H1 (cell line): ENCODE results near the gene NTNG2. TPM values are rescaled to one million over a fixed set of nuclear protein-coding genes. Genes with fewer than 3 reads are reported as not detected.
A peak's percentile ranks its signal among the peaks of the same experiment; 100 is the strongest.

Experiments used
- CTCF ChIA-PET: fragments of 300-600 bp; sonication (Branson Sonifier 250); formaldehyde crosslinking; loops from one replicate; lab custom pipeline; 2021; ENCODE audit not compliant: partially characterized antibody; lab: Charles Lee
- POLR2A ChIA-PET: fragments of 300-600 bp; sonication (Branson Sonifier 250); formaldehyde crosslinking; loops from one replicate; lab custom pipeline; 2021; ENCODE audit warnings: inconsistent platforms; ENCODE audit not compliant: partially characterized antibody; lab: Charles Lee
- DNase-seq, 2 experiments: peaks; one replicate each; pipeline versions ENCODE4 v3.0.0 to v3.0.0-alpha.2; 2010 to 2022; ENCODE audit warnings: low spot score in 2 of 2, low read depth in 1 of 2, mixed read lengths in 1 of 2
- FAIRE-seq: peaks from 2 replicates; lab custom pipeline; 2011; peaks lifted over from hg19 to GRCh38; lab: Jason Lieb, UNC
- H2AFZ ChIP-seq: 2 replicates; pipeline ENCODE4 v1.8.1; 2012; ENCODE audit warnings: low read length, inconsistent platforms
- H2AK5ac ChIP-seq: 2 replicates; pipeline ENCODE4 v1.6.1; 2013; ENCODE audit warnings: low read depth, low read length
- H2BK120ac ChIP-seq: replicated peaks from 2 replicates; pipeline ENCODE3; 2013; ENCODE audit warnings: low read depth, low read length, inconsistent platforms
- H2BK12ac ChIP-seq: 2 replicates; pipeline ENCODE4 v1.6.1; 2013; ENCODE audit warnings: low read depth, low read length
- H2BK15ac ChIP-seq: 2 replicates; pipeline ENCODE4 v1.6.1; 2013; ENCODE audit warnings: low read length
- H2BK20ac ChIP-seq: 2 replicates; pipeline ENCODE4 v1.6.1; 2013; ENCODE audit warnings: low read length
- H2BK5ac ChIP-seq: 2 replicates; pipeline ENCODE4 v1.6.1; 2013; ENCODE audit warnings: low read depth, low read length
- H3K14ac ChIP-seq: 2 replicates; pipeline ENCODE4 v1.6.1; 2013; ENCODE audit warnings: inconsistent platforms; ENCODE audit not compliant: insufficient read length
- H3K18ac ChIP-seq: 2 replicates; pipeline ENCODE4 v1.6.1; 2013; ENCODE audit warnings: low read length; ENCODE audit errors: extremely low read depth
- H3K23ac ChIP-seq: 2 replicates; pipeline ENCODE4 v1.6.1; 2013; ENCODE audit warnings: inconsistent platforms; ENCODE audit not compliant: insufficient read length
- H3K23me2 ChIP-seq: 2 replicates; pipeline ENCODE4 v1.6.1; 2013; ENCODE audit warnings: low read depth, low read length
- H3K27ac ChIP-seq: 2 replicates; pipeline ENCODE4 v1.6.1; 2011; ENCODE audit warnings: low read depth, low read length, inconsistent platforms
- H3K27me3 ChIP-seq, 4 experiments: replicated peaks in 1 of 4; 1 replicate in 1 of 4; 2 replicates in 3 of 4; pipeline versions ENCODE4 v1.6.1 to v1.8.1; 2011 to 2013; ENCODE audit warnings: low read length in 3 of 4, mild to moderate bottlenecking in 3 of 4, inconsistent platforms in 2 of 4, mixed read lengths in 2 of 4, moderate library complexity in 1 of 4; ENCODE audit not compliant: control insufficient read depth in 3 of 4, insufficient read depth in 3 of 4; ENCODE audit errors: extremely low read depth in 1 of 4
- H3K36me3 ChIP-seq, 4 experiments: 2 replicates each; pipeline versions ENCODE4 v1.6.1 to v1.8.1; 2011 to 2013; ENCODE audit warnings: mild to moderate bottlenecking in 4 of 4, low read length in 3 of 4, moderate library complexity in 2 of 4, control low read depth in 1 of 4, inconsistent platforms in 1 of 4; ENCODE audit not compliant: insufficient read depth in 4 of 4, control insufficient read depth in 2 of 4
- H3K4ac ChIP-seq: replicated peaks from 2 replicates; pipeline ENCODE3; 2013; ENCODE audit warnings: low read length, low read depth, mixed read lengths, inconsistent platforms; ENCODE audit not compliant: insufficient read length
- H3K4me1 ChIP-seq, 4 experiments: replicated peaks in 1 of 4; 1 replicate in 1 of 4; 2 replicates in 3 of 4; pipeline versions ENCODE4 v1.6.1 to v1.8.1; 2011 to 2013; ENCODE audit warnings: low read length in 3 of 4, inconsistent platforms in 2 of 4, mixed read lengths in 1 of 4; ENCODE audit not compliant: insufficient read depth in 4 of 4, control insufficient read depth in 3 of 4
- H3K4me2 ChIP-seq, 2 experiments: 2 replicates each; pipeline versions ENCODE4 v1.6.1 to v1.8.1; 2011 to 2013; ENCODE audit warnings: low read depth in 2 of 2, low read length in 2 of 2, control low read depth in 1 of 2, inconsistent platforms in 1 of 2, mild to moderate bottlenecking in 1 of 2; ENCODE audit not compliant: insufficient read depth in 1 of 2
- H3K4me3 ChIP-seq, 4 experiments: fragments of 200-600, 300-600 bp in 1 of 4; sonication (generic), shearing (Covaris generic), sonication (Bioruptor Twin) in 1 of 4; 2 replicates each; pipeline versions ENCODE4 v1.5.1 to v1.8.1; 2011 to 2016; ENCODE audit warnings: low read length in 4 of 4, low read depth in 3 of 4, control low read depth in 2 of 4, inconsistent platforms in 2 of 4, mild to moderate bottlenecking in 2 of 4, mixed read lengths in 1 of 4, moderate library complexity in 1 of 4; ENCODE audit not compliant: insufficient read depth in 2 of 4; ENCODE audit errors: extremely low read depth in 1 of 4
- H3K56ac ChIP-seq: replicated peaks from 2 replicates; pipeline ENCODE3; 2013; ENCODE audit warnings: low read depth, mild to moderate bottlenecking, mixed read lengths, low read length, inconsistent platforms; ENCODE audit not compliant: insufficient read length
- H3K79me1 ChIP-seq: 2 replicates; pipeline ENCODE4 v1.6.1; 2013; ENCODE audit warnings: low read depth, low read length, control low read depth
- H3K79me2 ChIP-seq, 2 experiments: 2 replicates each; pipeline versions ENCODE4 v1.6.1 to v1.8.1; 2012 to 2013; ENCODE audit warnings: low read length in 2 of 2, mild to moderate bottlenecking in 2 of 2, inconsistent platforms in 1 of 2; ENCODE audit not compliant: insufficient read depth in 2 of 2, control insufficient read depth in 1 of 2
- H3K9ac ChIP-seq, 4 experiments: replicated peaks in 1 of 4; 1 replicate in 1 of 4; 2 replicates in 3 of 4; pipeline versions ENCODE4 v1.6.1 to v1.8.1; 2011 to 2013; ENCODE audit warnings: low read depth in 3 of 4, low read length in 3 of 4, control low read depth in 2 of 4, mild to moderate bottlenecking in 2 of 4, moderate library complexity in 2 of 4, inconsistent platforms in 1 of 4; ENCODE audit errors: extremely low read depth in 1 of 4
- H3K9me3 ChIP-seq, 2 experiments: 2 replicates each; pipeline versions ENCODE4 v1.6.1 to v1.8.1; 2012 to 2013; ENCODE audit warnings: mild to moderate bottlenecking in 2 of 2, moderate library complexity in 2 of 2, control low read depth in 1 of 2, inconsistent platforms in 1 of 2, low read depth in 1 of 2, low read length in 1 of 2, mixed read lengths in 1 of 2; ENCODE audit not compliant: insufficient read depth in 2 of 2
- H4K20me1 ChIP-seq, 2 experiments: replicated peaks in 1 of 2; 2 replicates each; pipeline versions ENCODE3 to v1.8.1; 2011 to 2013; ENCODE audit warnings: inconsistent platforms in 2 of 2, low read length in 2 of 2, mild to moderate bottlenecking in 1 of 2; ENCODE audit not compliant: insufficient read depth in 2 of 2, control insufficient read depth in 1 of 2
- H4K5ac ChIP-seq: 2 replicates; pipeline ENCODE4 v1.6.1; 2013; ENCODE audit warnings: low read length, low read depth, mixed read lengths, inconsistent platforms; ENCODE audit not compliant: insufficient read length
- H4K8ac ChIP-seq: 2 replicates; pipeline ENCODE4 v1.8.0; 2013; ENCODE audit warnings: mild to moderate bottlenecking, moderate library complexity, low read length, inconsistent platforms; ENCODE audit not compliant: insufficient read depth; ENCODE audit errors: extremely low read depth
- H4K91ac ChIP-seq: replicated peaks from 2 replicates; pipeline ENCODE3; 2013; ENCODE audit warnings: low read length, mixed read lengths, inconsistent platforms; ENCODE audit not compliant: insufficient read length
- ASH2L ChIP-seq: fragments of 200-600, 300-600 bp; sonication (generic); IDR thresholded peaks from one replicate; pipeline ENCODE4 v1.7.1; 2017; ENCODE audit warnings: low read length
- KDM1A ChIP-seq: fragments of 200-600, 300-600 bp; sonication (generic); IDR thresholded peaks from 2 replicates; pipeline ENCODE4 v1.7.1; 2016; ENCODE audit warnings: mild to moderate bottlenecking, low read length, borderline replicate concordance
- WGBS, 2 experiments: shearing (Covaris generic) in 1 of 2; methylation state at CpG; one replicate each; pipeline versions ENCODE4 v1.1.6 to v1.1.7; 2013 to 2015; ENCODE audit warnings: low lambda C conversion rate in 2 of 2, mixed read lengths in 2 of 2, inconsistent platforms in 1 of 2, low coverage in 1 of 2, missing lambda C conversion rate in 1 of 2; ENCODE audit not compliant: insufficient replicate concordance in 2 of 2, insufficient coverage in 1 of 2, insufficient read length in 1 of 2; ENCODE audit errors: extremely low coverage in 1 of 2, missing lambda C conversion rate in 1 of 2; 5-methylcytosine and 5-hydroxymethylcytosine counted together
- polyA plus RNA-seq, 7 experiments: library from polyadenylated mRNA; depleted of rRNA in 3 of 7; stranded (reverse) in 5 of 7; unstranded in 2 of 7; fragments of >200 nt in 5 of 7; fragments of 200-250 nt in 2 of 7; gene quantifications; 1 replicate in 5 of 7; 2 replicates in 1 of 7; 4 replicates in 1 of 7; pipeline versions ENCODE4 v1.2.1 to v1.2.3, GENCODE V29; 2011 to 2013; ENCODE audit warnings: missing spikeins in 2 of 7, mixed read lengths in 2 of 7
- total RNA-seq: library from RNA; stranded (reverse); fragmentation: NEBNext Ultra II Directional; extraction: Animal tissue kit (Norgen Biotek cat#: 25700); gene quantifications from 2 replicates; pipeline ENCODE4 v1.2.1, GENCODE V29; 2021

NTNG2 gene
- total and polyA plus RNA-seq, 2 of the 8 experiments (the other 6 are each of a cell fraction or from before 2014, with no cell fraction given) = 1.4 to 1.5 TPM

GRCh38 chr9:132121021-132121420 lies 40.8 kb upstream of the NTNG2 start:
- H3K14ac ChIP-seq = no peak overlapping the region
- TF ChIP-seq ASH2L = no peak
- TF ChIP-seq KDM1A = peak; percentile 87
- TF ChIP-seq, all 59 proteins: peak for 1
- H4K8ac ChIP-seq = no peak overlapping the region
- no peak overlapping the region for H3K23ac ChIP-seq
- H3K4me1 ChIP-seq = peaks cover 11 to 17% (median 14%) of the 10 kb centered on the region in 4 experiments
- H4K5ac ChIP-seq = no peak overlapping the region
- no peak overlapping the region for H3K27ac ChIP-seq
- no peak overlapping the region for H3K9ac ChIP-seq
- DNase-seq (no peak), FAIRE-seq (no peak)
- H3K4me3 ChIP-seq = no peak overlapping the region
- H3K79me1 ChIP-seq = no peaks in the 10 kb centered on the region
- no peak overlapping the region for H2AK5ac ChIP-seq
- no peaks in the 10 kb centered on the region; a peak in 1 of 7 replicates for H3K27me3 ChIP-seq
- H3K56ac ChIP-seq = no peak overlapping the region
- no peaks in the 10 kb centered on the region for H4K20me1 ChIP-seq
- no peak overlapping the region for H3K4ac ChIP-seq
- no peak overlapping the region for H2AFZ ChIP-seq
- no peak overlapping the region for H2BK20ac ChIP-seq
- no peaks in the 10 kb centered on the region for H3K36me3 ChIP-seq
- H3K23me2 ChIP-seq = no peaks in the 10 kb centered on the region
- H2BK120ac ChIP-seq = no peak overlapping the region
- no peak overlapping the region for H2BK5ac ChIP-seq
- ChIA-PET POLR2A (no interaction called here), CTCF (interaction anchor here (0.6 to 1.9 kb wide), 4 partner anchors 96 to 249 kb away, joined by 3 to 5 read pairs (median 4); no protein-coding TSS in a partner anchor)
- no peak overlapping the region for H3K4me2 ChIP-seq
- H3K18ac ChIP-seq = no peak overlapping the region
- H2BK15ac ChIP-seq = no peak overlapping the region
- WGBS, 2 experiments = 89% methylated on average over 2 of the region's 2 CpGs; no CpG with 5 or more reads in 1 of the 2 experiments
- no peaks in the 10 kb centered on the region for H3K9me3 ChIP-seq
- H2BK12ac ChIP-seq = no peak overlapping the region
- H4K91ac ChIP-seq = no peak overlapping the region
- H3K79me2 ChIP-seq = no peaks in the 10 kb centered on the region
